Ramos (cell line): ENCODE measurements around the gene MCC.

Experiments
- in situ Hi-C: fragments of 300-500 bp; cut with MboI; formaldehyde crosslinking; loops from one replicate; pipeline ENCODE4 v1.14.3; 2022; ENCODE audit warnings: low sequenced_read_pairs; ENCODE audit not compliant: unreplicated experiment

Gene MCC

DNA sequence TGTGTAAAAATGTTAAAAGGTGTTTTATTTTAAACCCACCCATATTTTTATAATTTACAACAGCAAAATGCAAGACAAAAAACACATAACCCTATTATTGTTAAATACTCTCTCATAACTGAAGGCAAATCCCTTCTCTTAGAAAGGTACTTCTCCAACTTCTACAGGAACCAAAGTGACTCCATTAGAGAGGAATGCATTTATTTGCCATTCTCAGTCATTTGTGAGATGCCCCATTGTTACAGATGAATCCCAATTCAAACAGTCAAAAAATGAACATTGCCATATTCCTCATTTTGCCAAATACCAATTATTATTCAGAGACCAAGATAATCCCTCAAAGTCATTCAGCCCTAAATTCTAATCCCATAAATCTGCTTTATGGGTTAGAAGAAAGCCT, 229.2 kb downstream of the MCC start:
- in situ Hi-C loops: no loop called here

DNA sequence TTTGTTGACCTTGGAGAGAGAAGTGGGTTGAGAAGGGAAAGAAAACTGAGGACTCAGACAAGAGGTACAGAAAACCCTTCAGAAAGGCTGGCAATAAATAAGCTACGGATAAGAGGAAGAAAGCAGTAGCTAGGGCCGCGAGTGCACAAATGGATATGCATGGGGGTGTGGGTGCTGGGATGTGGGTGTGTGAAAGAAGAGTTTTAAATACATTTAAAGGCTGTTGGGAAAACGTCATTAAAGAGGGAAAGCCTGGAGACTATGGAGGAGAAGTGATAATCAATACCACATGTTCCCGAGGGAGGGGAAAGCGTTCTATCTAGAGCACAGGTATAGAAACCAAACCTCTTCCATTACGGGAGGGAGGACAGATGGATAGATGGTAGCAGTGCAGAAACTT, 230.7 kb downstream of the MCC start:
- in situ Hi-C loops: no loop called here

DNA sequence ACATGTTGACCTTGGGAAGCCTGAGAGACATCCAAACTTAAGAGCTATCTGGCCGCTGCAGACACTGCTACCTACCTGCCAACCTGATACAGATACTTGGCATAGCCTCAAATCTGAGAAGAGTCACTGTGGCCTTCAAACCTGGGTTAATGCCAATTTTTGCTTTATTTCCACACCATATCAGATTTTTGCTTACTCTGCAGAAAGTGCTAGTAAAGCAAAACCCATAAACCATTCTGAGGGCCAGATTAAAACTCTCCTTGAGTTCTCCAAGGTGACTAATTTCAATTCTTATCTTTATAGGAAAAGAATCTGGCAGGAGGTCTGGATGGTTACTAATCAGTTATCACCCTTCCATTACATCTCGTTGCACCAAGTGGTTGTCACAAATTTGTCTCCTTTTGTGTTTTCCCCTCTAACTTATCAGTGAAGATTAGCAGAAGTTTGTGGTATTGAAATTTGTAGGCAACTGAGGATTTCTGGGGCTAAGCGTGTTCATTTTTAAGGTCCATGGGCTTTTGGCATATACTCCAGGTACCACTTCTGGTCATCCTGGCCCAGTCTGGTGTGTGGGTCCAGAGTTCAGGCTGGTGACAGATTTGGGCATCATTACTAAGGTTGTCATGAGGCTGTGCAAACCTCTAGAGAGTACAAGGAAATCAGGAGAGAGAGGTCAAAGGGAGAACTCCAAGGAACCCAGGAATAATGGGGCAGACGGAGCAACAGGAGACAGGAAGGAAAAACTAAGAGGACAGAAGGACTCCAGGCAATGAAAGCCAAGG, 231.4 kb downstream of the MCC start:
- in situ Hi-C loops: no loop called here

DNA sequence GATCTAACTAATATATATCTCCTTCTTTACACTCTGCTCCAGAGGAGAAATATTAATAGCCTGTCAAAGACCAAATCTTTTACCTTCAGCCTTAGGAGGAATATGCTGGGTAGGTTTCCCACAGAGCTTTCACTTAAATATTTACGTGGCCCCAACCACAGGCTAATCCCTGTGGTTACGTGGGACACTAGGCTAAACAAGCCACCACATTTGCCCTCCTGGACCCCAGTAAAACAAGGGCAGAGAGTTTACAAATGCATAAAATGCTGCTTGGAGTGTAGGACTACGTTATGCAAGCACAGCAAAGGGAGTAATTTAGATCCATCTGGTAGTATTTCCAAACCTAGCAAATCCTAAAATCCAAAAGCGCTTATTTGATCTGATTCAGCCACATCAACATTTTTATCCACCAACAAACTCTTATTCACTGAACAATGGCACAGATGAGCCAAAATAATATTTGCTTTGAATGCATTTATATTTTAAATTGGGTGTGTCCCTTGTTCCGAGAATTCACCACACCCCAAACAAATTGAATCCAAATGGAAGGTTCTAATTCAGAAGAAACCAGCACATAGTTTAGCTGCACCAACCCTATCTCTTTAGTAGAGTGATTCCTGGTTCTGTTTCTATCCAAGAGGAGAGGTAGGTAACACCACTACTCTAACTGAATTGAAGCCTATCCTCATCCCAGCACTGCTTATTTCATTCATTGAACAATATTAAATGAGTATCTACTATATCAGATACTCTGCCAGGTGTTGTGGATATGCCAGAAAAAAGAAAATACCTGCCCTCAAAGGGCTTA, 232.5 kb downstream of the MCC start:
- in situ Hi-C loops: no loop called here

DNA sequence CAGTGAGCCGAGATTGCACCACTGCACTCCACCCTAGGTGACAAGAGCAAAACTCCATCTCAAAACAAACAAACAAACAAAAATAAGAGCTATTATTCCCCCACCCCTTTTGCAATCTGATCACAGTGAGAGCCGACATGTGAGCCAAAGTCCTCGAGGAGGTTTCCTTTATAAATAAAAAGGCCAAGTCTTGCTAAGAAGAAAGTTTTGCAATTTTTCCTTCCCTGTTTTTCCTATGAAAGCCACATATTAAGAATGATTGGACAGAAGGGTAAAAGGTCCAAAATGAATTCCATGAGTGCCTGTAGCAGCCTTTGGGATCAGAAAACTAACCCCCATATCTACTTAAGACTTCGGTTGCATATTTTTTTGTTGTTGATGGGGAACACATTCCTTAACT, 233.1 kb downstream of the MCC start:
- in situ Hi-C loops: no loop called here

DNA sequence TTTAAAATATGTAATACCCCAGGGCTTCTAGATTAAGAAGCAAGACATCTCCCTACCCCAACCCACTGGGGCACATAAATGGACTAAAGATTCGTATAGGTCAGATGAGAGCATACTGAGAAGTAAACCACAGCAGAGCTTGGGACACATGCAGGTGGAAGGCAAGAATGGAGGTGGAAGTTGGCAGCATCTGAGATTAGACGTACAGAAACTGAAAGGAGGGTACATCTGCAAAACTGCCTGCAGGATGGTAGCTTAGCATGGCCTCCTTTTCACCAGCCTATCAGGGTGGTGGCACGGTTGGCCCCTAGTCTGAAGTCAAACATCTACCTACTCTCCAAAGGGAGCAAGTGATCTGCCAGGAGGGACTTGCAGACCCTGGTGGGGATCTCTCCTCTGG, 235.2 kb downstream of the MCC start:
- in situ Hi-C loops: no loop called here

DNA sequence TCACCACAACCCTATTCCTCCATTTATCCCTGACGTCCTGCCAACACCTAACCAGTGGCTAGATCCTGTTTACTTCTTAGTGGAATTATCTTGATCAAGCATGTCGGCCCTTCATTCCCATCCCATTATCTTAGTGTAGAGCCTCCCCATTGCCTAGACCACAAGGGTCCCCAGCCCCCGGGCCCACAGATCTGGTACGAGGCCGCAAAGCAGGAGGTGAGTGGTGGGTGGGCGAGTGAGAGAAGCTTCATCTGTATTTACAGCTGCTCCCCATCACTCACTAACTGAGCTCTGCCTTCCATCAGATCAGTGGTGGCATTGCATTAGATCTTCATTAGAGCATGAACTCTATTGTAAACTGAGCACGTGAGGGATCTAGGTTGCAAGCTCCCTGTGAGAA, 236.2 kb downstream of the MCC start:
- in situ Hi-C loops: no loop called here

DNA sequence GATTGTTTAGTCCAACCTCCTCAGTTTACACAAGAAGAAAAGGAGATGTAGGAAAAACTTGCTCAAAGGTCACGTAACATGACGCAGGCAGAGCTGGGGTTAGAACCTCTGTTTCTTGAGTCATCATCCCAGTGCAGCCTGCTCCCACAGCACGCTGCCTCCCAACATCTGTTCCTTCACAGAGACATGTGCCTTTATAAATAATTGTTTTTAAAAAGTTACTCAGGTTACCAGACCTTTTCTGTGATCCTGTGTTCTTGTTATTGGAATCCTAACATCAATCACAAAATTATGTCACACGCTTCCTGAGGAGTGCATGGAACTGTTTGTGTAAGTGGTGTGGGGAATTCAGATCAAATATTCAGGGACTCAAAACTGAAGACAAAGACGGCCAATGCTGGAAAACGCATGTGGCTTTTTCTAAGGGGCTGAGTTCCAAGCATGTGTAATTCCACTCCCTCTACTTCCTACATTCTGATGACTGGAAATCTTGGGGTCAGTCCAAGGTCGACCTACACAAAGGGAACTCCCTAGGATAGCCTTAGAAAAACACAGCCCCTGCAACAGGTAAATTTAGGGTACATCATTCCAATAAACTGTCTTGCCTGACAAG, 237.8 kb downstream of the MCC start:
- in situ Hi-C loops: no loop called here

DNA sequence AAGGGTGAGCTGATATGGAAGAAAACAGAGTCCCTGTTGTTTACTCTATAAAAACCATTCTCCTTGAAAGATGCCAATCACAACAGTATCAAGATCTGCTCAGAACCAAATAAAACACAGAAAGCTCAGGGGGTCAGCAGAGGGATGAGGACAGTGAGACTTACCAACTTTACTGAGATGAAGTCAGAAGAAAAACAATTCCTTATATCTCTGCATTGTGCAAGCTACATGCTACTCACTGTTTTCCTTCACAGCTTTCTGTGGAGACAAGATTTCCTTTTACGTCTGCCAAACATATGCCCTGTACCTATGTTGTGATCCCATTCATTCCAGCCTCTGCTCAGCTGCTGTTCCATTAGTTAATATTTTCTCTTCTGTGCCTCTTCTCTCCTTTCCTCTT, 239.0 kb downstream of the MCC start:
- in situ Hi-C loops: no loop called here

DNA sequence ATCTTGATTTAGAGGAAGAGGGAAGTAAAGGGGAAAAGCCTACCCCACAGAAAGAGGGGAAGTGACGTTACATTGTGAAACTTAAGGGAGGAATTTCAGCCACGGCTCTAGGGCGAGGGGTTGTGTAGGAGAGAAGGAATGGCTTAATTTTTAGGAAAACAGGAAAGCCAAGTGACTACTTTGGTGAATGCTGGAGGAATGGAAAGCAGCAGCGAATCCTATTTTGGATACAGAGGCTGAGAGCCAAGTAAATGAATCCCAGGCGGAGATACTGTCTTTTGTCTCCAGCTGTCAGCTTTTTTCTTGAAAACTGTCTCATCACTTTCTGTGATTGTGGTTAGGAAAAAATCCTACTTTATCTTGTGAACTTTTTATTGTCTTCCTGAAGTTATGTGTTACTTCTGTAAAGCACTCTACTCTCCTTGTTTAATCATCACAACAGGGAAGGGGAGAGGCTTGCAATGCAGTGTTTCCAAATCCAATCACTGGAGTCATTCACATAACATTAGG, 241.8 kb downstream of the MCC start:
- in situ Hi-C loops: no loop called here

DNA sequence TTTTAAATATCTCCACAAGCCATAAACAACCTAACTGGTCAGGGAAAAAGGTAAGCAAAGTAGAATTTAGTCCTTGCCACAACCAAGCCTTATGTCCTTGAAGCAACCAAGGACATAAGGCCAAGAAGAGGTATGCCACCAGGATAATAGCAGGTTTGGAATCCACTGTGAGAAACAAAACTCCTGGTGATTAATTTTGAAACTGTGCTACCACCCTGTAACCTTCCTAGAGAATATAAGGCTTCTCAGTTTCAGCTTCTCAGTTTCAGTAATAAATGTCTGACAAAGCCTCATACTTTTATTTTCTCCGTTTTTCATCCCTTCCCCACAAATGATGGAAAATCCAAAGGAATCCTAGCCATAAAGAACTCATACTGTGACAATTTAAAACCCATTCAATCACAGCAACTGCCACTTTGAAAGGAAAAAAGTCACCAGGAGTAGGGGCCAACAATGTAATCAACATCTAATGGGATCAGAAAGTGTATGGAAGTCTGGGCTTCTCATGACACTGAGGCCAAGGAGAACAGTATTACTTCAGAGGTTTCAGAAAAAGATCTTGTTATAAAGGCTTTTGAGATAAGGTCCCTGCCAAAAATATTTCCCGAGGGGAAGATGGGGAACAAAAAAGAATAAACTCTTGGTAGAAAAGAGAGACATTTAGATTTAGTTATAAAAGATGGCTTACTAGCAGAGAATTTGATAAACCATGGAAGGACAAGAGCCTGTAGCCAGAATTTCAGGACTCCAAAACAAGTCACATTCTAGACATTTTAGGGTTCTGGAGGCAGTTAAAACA, 242.6 kb downstream of the MCC start:
- in situ Hi-C loops: no loop called here

DNA sequence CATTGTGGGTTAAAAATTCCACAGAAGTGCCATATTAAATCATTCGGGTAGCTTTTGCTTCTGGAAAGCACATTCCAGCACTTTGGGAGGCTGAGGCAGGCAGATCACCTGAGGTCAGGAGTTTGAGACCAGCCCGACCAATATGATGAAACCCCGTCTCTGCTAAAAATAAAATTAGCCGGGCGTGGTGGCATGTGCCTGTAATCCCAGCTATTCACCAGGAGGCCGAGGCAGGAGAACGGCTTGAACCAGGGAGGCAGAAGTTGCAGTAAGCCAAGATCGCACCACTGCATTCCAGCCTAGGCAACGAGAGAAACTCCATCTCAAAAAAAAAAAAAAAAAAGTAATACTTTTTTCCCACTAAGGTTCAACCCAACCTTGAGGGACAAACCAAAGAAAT, 243.3 kb downstream of the MCC start:
- in situ Hi-C loops: no loop called here

DNA sequence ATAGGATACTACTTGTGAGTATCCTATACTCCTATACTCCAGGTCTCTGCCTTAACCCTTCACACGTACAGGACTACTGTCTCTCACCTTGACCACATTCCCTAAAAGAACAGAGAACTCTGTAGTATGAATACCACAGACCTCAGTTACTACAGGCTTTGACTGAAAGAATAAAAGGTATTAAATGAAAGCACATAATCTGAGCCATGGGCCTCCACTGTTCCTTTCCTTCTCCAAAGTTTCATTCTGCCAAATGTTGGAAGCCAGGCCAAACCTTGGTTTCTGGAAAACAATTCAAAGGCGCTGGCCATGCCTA, 244.9 kb downstream of the MCC start:
- in situ Hi-C loops: no loop called here

DNA sequence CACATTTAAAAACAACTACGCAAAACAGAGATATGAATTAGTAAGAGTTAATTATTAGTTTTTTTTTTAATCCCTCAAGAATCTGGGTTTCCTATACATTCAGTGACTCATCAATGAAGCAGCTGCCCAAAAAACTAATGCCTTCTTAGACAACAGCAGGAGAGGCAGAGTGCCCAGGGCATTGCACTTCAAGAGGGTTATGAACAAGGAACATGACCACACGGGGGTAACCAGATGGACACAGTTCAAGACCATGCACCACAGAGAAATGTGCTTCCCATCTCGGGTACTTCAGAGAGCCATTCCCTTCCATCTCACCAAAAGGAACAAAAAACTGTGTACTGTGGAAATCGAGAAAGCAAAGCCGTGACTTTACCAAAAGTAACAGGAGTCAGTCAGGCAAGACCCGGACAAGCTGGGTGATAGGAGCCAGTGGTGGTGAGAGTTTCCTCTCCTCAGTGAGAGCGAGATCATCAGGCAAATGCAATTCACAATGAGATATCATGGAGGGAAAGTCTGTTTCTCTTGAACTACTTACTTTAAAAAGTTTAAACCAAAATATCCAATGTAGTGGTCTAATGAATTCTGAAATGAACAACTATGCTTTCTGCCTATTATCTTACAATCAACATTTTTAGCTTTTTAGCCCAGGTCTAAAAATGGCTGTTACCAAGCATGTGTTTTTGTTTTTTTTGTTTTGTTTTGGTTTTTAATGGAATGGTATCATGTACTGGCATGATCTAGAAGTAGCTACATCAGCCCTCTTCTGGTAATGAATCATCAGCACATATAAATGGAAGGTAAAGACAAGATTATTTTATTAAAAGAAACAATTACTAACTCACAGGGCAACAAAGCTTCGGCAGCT, 245.5 kb downstream of the MCC start:
- in situ Hi-C loops: no loop called here

DNA sequence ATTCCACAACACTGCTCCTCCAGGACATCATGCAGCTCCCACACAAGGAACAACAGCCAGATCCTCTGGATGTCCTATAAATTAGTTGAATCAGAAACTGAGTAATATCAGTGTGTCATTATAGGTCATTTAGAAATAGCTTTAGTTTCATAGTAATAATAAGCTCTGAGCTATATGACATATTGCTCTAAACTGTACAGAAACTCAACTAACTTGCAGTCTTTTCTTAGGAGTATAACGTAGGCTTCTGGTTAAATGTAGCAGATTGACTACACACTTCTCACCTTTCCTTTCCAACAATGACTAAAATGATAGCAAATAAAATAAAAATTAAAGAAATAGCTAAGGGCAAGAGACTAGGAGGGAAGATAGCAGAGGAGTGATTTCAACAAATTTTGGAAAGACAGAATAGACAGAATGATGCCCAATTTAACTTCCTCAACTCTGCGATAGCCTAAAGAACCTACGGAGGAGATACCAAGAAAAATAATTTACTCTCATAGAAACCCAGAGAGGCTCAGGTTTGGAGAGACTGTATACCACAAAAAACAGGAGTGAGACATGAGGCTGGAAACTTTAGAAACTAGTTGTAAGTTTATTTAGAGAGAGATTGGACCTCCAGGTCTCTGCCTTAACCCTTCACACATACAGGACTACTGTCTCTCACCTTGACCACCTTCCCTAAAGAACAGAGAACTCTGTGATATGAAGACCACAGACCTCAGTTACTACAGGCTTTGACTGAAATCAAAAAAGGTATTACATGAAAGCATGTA, 247.1 kb downstream of the MCC start:
- in situ Hi-C loops: no loop called here

DNA sequence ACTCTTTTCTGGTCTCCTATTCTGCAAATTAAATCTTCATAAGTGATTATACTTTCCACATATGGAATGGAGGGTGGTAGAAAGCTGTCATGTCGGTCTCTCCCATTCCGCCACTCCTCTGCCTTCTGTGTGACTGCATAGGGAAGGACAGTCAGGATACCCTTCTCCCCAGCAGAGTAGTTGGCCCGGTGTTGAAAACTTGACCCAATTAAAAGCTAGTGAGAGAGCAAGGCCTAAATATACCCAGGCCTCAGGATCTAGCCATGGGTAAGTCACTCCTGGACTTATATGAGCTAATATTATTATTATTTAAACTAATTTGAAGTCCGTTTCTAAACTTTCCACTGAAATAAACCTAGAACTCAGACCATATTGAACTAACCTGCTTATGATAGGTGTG, 248.2 kb downstream of the MCC start:
- in situ Hi-C loops: no loop called here

DNA sequence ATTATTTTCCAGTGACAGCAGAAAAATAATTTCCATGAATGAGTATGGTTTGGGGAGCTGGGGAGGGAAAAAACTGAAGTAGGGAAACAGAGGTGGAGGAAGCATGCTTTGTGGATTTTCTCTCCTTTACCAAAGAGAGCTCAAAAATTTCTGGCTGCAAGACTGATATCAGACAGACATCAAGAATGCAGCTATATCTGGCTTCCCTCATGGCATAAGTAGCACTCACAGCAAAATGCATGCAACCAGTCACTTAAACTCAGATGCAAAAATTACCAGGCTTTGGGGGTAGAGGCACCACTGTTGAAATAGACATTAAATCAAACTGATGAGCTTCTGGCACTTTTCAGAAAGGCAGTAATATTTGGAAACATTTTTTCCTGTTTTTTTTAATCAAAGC, 250.4 kb downstream of the MCC start:
- in situ Hi-C loops: no loop called here

DNA sequence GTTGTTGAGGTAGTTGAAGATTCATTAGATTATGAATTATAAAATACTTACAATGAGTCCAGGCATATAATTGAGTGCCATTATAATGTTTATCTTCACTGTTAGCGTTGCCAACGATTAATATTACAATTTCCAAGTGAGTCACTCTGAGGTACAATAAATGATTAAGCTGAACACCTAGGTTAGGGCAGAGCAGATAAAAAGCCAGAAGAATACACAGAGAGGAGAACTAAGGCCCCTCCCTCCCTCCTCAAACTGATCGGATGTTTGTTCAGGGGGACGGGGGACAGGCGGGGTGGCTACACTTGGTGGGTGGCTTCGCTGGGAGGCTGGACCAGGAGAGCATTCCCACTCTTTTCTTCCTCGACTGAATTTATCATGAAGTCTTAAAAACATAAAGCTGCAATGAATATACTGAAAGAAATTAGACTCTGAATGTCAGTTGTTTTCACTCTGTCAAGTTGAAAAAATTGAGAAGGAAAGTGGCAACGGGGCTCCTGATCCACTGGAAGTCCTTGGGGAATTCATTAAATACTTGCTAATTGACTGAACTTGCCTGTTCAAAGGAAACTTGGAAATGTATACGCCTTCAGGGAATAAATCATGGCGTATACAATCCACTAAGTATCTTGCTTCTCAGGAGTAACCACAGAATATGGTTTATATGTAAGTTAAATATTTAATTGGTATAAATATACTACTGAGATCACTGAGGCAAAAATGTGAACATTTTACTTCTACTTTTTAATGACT, 251.5 kb downstream of the MCC start:
- in situ Hi-C loops: no loop called here
